Fibroblast of skin of scalp (primary cell): ENCODE data around the gene SNPH. TPM values are rescaled to one million over a fixed set of nuclear protein-coding genes. Genes with fewer than 3 reads are reported as not detected.
"Not testable (repeated sequence)": the region's sequence is repeated elsewhere in the genome, so short reads cannot be mapped to it uniquely, and the experiment has no call there.

ENCODE experiments used
- DNase-seq: peaks from one replicate; pipeline ENCODE4 v3.0.0-alpha.2; 2013
- polyA plus RNA-seq, 2 experiments: library from polyadenylated mRNA; unstranded; fragments of 120-200 nt; gene quantifications; one replicate each; pipeline ENCODE4 v1.2.1, GENCODE V29; 2013; ENCODE audit not compliant: insufficient read length in 2 of 2

Gene SNPH
- 5.1 TPM for polyA plus RNA-seq (2013, experiment 1 of 2; ENCODE audit: insufficient read length)
- polyA plus RNA-seq (2013, experiment 2 of 2; ENCODE audit: insufficient read length): 5.0 TPM

- DNase-seq: peak; percentile 68
These were observed at the start of gene SNPH for GRCh38 chr20:1266167-1266973. SNPH (plus strand) TSS chr20:1266294; CDS start chr20:1296240, 29,946 bp downstream.

GRCh38 chr20:1216527-1217427, 49.3 kb upstream of the SNPH start:
- not testable (repeated sequence) for DNase-seq

- not testable (repeated sequence) for DNase-seq
These were observed 43.3 kb upstream of the SNPH start for GRCh38 chr20:1222750-1223149.

GRCh38 chr20:1224205-1224890, 41.7 kb upstream of the SNPH start:
- DNase-seq: no peak

GRCh38 chr20:1225263-1225782, 40.8 kb upstream of the SNPH start:
- no peak for DNase-seq

- DNase-seq: peak; percentile 79
These were observed 40.1 kb upstream of the SNPH start, which contains the start of gene RAD21L1 for GRCh38 chr20:1225783-1226654. RAD21L1 (plus strand) TSS chr20:1226044; CDS start chr20:1228454, 2,410 bp downstream.

- DNase-seq: no peak
These were observed 36.6 kb upstream of the SNPH start for GRCh38 chr20:1229541-1229940.

GRCh38 chr20:1232286-1233111, 33.6 kb upstream of the SNPH start:
- no peak for DNase-seq

- DNase-seq: no peak
These were observed 25.5 kb upstream of the SNPH start for GRCh38 chr20:1240549-1240948.

GRCh38 chr20:1241456-1241855, 24.6 kb upstream of the SNPH start:
- no peak for DNase-seq

GRCh38 chr20:1242099-1242498, 24.0 kb upstream of the SNPH start:
- no peak for DNase-seq

GRCh38 chr20:1242530-1242929, 23.6 kb upstream of the SNPH start:
- peak; percentile 53 for DNase-seq

- no peak for DNase-seq
These were observed 20.5 kb upstream of the SNPH start for GRCh38 chr20:1245578-1245977.

- DNase-seq: no peak
These were observed 18.4 kb upstream of the SNPH start for GRCh38 chr20:1247689-1248088.

GRCh38 chr20:1250282-1250681, 15.8 kb upstream of the SNPH start:
- DNase-seq: not testable (repeated sequence)

- no peak for DNase-seq
These were observed 13.7 kb upstream of the SNPH start for GRCh38 chr20:1252416-1252815.

- no peak for DNase-seq
These were observed 11.8 kb upstream of the SNPH start for GRCh38 chr20:1254254-1254653.

- DNase-seq: no peak
These were observed 10.4 kb upstream of the SNPH start for GRCh38 chr20:1255675-1256074.

GRCh38 chr20:1263853-1264252, 2.2 kb upstream of the SNPH start:
- peak; percentile 18 for DNase-seq

- no peak for DNase-seq
These were observed 1.4 kb upstream of the SNPH start for GRCh38 chr20:1264727-1265126.
